ELR (cell line): ENCODE data around the gene ANXA11.
"Not testable (repeated sequence)": the region's sequence is repeated elsewhere in the genome, so short reads cannot be mapped to it uniquely, and the experiment has no call there.

Experiments
- DNase-seq: peaks from one replicate; pipeline ENCODE4 v3.0.0-alpha.2; 2015; ENCODE audit warnings: low read depth

ANXA11 gene

GRCh38 chr10:80145406-80146308 is 59.7 kb downstream of the ANXA11 start:
- DNase-seq, result peak; percentile 88

GRCh38 chr10:80144696-80145131 is 60.6 kb downstream of the ANXA11 start:
- DNase-seq, result no peak

- no peak for DNase-seq
Measured at GRCh38 chr10:80144067-80144695, 61.2 kb downstream of the ANXA11 start.

GRCh38 chr10:80141696-80142460 is 63.5 kb downstream of the ANXA11 start:
- DNase-seq, result no peak

- no peak for DNase-seq
Measured at GRCh38 chr10:80140251-80140650, 65.1 kb downstream of the ANXA11 start.

GRCh38 chr10:80139265-80139664 is 66.1 kb downstream of the ANXA11 start:
- DNase-seq, result no peak

- DNase-seq, result no peak
Measured at GRCh38 chr10:80137920-80138319, 67.4 kb downstream of the ANXA11 start.

- no peak for DNase-seq
Measured at GRCh38 chr10:80137031-80137862, 68.1 kb downstream of the ANXA11 start.

- no peak for DNase-seq
Measured at GRCh38 chr10:80136134-80136571, 69.2 kb downstream of the ANXA11 start.

- not testable (repeated sequence) for DNase-seq
Measured at GRCh38 chr10:80133687-80134086, 71.7 kb downstream of the ANXA11 start.

- DNase-seq, result no peak
Measured at GRCh38 chr10:80133206-80133605, 72.1 kb downstream of the ANXA11 start.

- peak; percentile 60 for DNase-seq
Measured at GRCh38 chr10:80132299-80133139, 72.8 kb downstream of the ANXA11 start, which contains the start of gene PLAC9. TSS of gene PLAC9 (plus strand) at chr10:80132730. CDS start at chr10:80132763, 33 bp downstream.

- DNase-seq, result no peak
Measured at GRCh38 chr10:80131499-80131901, 73.8 kb downstream of the ANXA11 start.

- DNase-seq, result no peak
Measured at GRCh38 chr10:80126876-80127275, 78.5 kb downstream of the ANXA11 start.

GRCh38 chr10:80122746-80123145 is 82.6 kb downstream of the ANXA11 start:
- DNase-seq, result no peak

GRCh38 chr10:80122110-80122710 is 83.1 kb downstream of the ANXA11 start:
- DNase-seq, result no peak

- no peak for DNase-seq
Measured at GRCh38 chr10:80118669-80119068, 86.7 kb downstream of the ANXA11 start.

GRCh38 chr10:80110986-80111385 is 94.4 kb downstream of the ANXA11 start:
- no peak for DNase-seq

- DNase-seq, result no peak
Measured at GRCh38 chr10:80108576-80109239, 96.6 kb downstream of the ANXA11 start.
